ENCODE measurements around the gene KDM4F. TPM values are rescaled to one million over a fixed set of nuclear protein-coding genes. Genes with fewer than 3 reads are reported as not detected.
A peak's percentile ranks its signal among the peaks of the same experiment; 100 is the strongest.

Gene KDM4F
- total RNA-seq, 2 donors from 2014 or later, result not detected

- DNase-seq (ENCODE audit: low spot score), result no peak
- Histone ChIP-seq H3K4me1 (ENCODE audit: control insufficient read depth in 1 of 2, low read depth in 2 of 2) (peaks cover 21 to 34% of the 10 kb centered on the region in 2 donors), H3K4me3 (no peak overlapping the region), H3K9me3 (no peaks in the 10 kb centered on the region), H3K27ac (no peak overlapping the region), H3K27me3 (replicated peaks; ENCODE audit: insufficient read depth) (no peaks in the 10 kb centered on the region), H3K36me3 (no peaks in the 10 kb centered on the region)
- no peak for TF ChIP-seq CTCF (IDR thresholded peaks at IDR 0.05)
- ATAC-seq (ENCODE audit: insufficient number of reproducible peaks, low FRiP score, low read depth), result no peak
Observed at GRCh38 chr11:95070471-95070870, 21.2 kb downstream of the KDM4F start.

- no peak for TF ChIP-seq CTCF (IDR thresholded peaks at IDR 0.05)
- no peaks in the 10 kb centered on the region for H3K27me3 ChIP-seq (replicated peaks; ENCODE audit: insufficient read depth)
- H3K36me3 ChIP-seq, result no peaks in the 10 kb centered on the region
- peaks cover 27 to 51% of the 10 kb centered on the region in 2 donors for H3K4me1 ChIP-seq (ENCODE audit: control insufficient read depth in 1 of 2, low read depth in 2 of 2)
- H3K4me3 ChIP-seq, result no peak overlapping the region
- no peak overlapping the region for H3K27ac ChIP-seq
- H3K9me3 ChIP-seq, result no peaks in the 10 kb centered on the region
- ATAC-seq (ENCODE audit: insufficient number of reproducible peaks, low FRiP score, low read depth), result no peak
- DNase-seq (ENCODE audit: low spot score), result no peak
Observed at GRCh38 chr11:95072948-95073347, 23.7 kb downstream of the KDM4F start.

GRCh38 chr11:95074792-95075563 is 25.8 kb downstream of the KDM4F start:
- TF ChIP-seq CTCF (IDR thresholded peaks at IDR 0.05), result no peak
- Histone ChIP-seq H3K4me3 (no peak overlapping the region), H3K4me1 (ENCODE audit: control insufficient read depth in 1 of 2, low read depth in 2 of 2) (peaks cover 27 to 55% of the 10 kb centered on the region in 2 donors), H3K27ac (peak overlapping the region; percentile 16 to 33), H3K9me3 (no peaks in the 10 kb centered on the region), H3K27me3 (replicated peaks; ENCODE audit: insufficient read depth) (no peaks in the 10 kb centered on the region), H3K36me3 (no peaks in the 10 kb centered on the region)
- no peak for DNase-seq (ENCODE audit: low spot score)
- no peak for ATAC-seq (ENCODE audit: insufficient number of reproducible peaks, low FRiP score, low read depth)

- peak; percentile 58 for ATAC-seq (ENCODE audit: insufficient number of reproducible peaks, low FRiP score, low read depth)
Observed at GRCh38 chr11:95076416-95076815, 27.2 kb downstream of the KDM4F start.

GRCh38 chr11:95076981-95077380 is 27.8 kb downstream of the KDM4F start:
- H3K27me3 ChIP-seq (replicated peaks; ENCODE audit: insufficient read depth), result no peaks in the 10 kb centered on the region
- no peaks in the 10 kb centered on the region for H3K9me3 ChIP-seq
- ATAC-seq (ENCODE audit: insufficient number of reproducible peaks, low FRiP score, low read depth) (no peak), DNase-seq (ENCODE audit: low spot score) (no peak)
- peak overlapping the region; percentile 29 to 37 for H3K27ac ChIP-seq
- no peak for TF ChIP-seq CTCF (IDR thresholded peaks at IDR 0.05)
- peaks cover 38 to 73% of the 10 kb centered on the region in 2 donors for H3K4me1 ChIP-seq (ENCODE audit: control insufficient read depth in 1 of 2, low read depth in 2 of 2)
- H3K36me3 ChIP-seq, result no peaks in the 10 kb centered on the region
- no peak overlapping the region for H3K4me3 ChIP-seq

More at GRCh38 chr11:95076416-95076815, 27.2 kb downstream of the KDM4F start:
- Histone ChIP-seq H3K36me3 (no peaks in the 10 kb centered on the region), H3K27ac (peak overlapping the region; percentile 33 to 37), H3K4me1 (ENCODE audit: control insufficient read depth in 1 of 2, low read depth in 2 of 2) (peaks cover 34 to 67% of the 10 kb centered on the region in 2 donors), H3K27me3 (replicated peaks; ENCODE audit: insufficient read depth) (no peaks in the 10 kb centered on the region), H3K9me3 (no peaks in the 10 kb centered on the region), H3K4me3 (no peak overlapping the region)
- TF ChIP-seq CTCF (IDR thresholded peaks at IDR 0.05), result no peak
- DNase-seq (ENCODE audit: low spot score), result no peak

Measured in thoracic aorta (tissue), 2 donors.